Measurements from ENCODE around the gene HMCES. TPM values are rescaled to one million over a fixed set of nuclear protein-coding genes. Genes with fewer than 3 reads are reported as not detected.

The HMCES gene
- polyA plus RNA-seq, 1 of the 3 experiments (the other 2 are of a cell fraction), result 32.4 TPM

DNA sequence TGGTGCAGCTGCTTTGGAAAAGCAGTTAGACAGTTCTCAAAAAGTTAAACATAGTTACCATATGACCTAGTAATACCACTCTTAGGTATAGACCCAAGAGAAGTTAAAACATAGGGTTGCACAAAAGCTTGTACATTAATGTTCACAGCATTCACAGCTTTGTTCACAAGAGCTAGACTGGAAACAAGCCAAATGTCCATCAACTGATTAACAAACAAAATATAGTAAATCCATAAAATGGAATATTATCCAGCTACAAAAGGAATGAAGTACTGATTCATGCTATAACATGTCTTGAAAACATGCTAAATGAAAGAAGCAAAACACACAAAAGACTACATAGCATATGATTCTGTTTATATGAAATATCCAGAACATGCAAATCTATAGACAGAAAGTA, 32.0 kb upstream of the HMCES start:
- peaks cover 6 to 13% of the 10 kb centered on the region in 2 experiments; a peak in 2 of 4 replicates for H3K4me1 ChIP-seq (ENCODE audit: control insufficient read depth in 1 of 2, insufficient read depth in 2 of 2, low read depth in 1 of 2, low read length in 1 of 2)
- no peak overlapping the region for H3K4me2 ChIP-seq
- peaks cover 40% of the 10 kb centered on the region for H3K79me2 ChIP-seq (ENCODE audit: insufficient read depth)
- peaks cover 15% of the 10 kb centered on the region for H3F3A ChIP-seq (replicated peaks; ENCODE audit: insufficient read depth)
- no peak for TF ChIP-seq ELF1 (IDR thresholded peaks at IDR 0.05)
- TF ChIP-seq FOXM1 (IDR thresholded peaks at IDR 0.05; ENCODE audit: low read depth), result no peak
- TF ChIP-seq, protein P1, sequence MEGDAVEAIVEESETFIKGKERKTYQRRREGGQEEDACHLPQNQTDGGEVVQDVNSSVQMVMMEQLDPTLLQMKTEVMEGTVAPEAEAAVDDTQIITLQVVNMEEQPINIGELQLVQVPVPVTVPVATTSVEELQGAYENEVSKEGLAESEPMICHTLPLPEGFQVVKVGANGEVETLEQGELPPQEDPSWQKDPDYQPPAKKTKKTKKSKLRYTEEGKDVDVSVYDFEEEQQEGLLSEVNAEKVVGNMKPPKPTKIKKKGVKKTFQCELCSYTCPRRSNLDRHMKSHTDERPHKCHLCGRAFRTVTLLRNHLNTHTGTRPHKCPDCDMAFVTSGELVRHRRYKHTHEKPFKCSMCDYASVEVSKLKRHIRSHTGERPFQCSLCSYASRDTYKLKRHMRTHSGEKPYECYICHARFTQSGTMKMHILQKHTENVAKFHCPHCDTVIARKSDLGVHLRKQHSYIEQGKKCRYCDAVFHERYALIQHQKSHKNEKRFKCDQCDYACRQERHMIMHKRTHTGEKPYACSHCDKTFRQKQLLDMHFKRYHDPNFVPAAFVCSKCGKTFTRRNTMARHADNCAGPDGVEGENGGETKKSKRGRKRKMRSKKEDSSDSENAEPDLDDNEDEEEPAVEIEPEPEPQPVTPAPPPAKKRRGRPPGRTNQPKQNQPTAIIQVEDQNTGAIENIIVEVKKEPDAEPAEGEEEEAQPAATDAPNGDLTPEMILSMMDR (IDR thresholded peaks at IDR 0.05), result no peak
- no peak for TF ChIP-seq EP300 (IDR thresholded peaks at IDR 0.05; ENCODE audit: borderline replicate concordance in 1 of 2, low read depth in 1 of 2, low read length in 1 of 2)
- TF ChIP-seq SMC3 (IDR thresholded peaks at IDR 0.05; ENCODE audit: low read depth, low read length), result no peak
- no peak for TF ChIP-seq FOSL2 (IDR thresholded peaks at IDR 0.05; ENCODE audit: borderline replicate concordance, low read depth)
- TF ChIP-seq RCOR1 (IDR thresholded peaks at IDR 0.05; ENCODE audit: low read length), result no peak
- TF ChIP-seq, protein P2, sequence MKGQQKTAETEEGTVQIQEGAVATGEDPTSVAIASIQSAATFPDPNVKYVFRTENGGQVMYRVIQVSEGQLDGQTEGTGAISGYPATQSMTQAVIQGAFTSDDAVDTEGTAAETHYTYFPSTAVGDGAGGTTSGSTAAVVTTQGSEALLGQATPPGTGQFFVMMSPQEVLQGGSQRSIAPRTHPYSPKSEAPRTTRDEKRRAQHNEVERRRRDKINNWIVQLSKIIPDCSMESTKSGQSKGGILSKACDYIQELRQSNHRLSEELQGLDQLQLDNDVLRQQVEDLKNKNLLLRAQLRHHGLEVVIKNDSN (IDR thresholded peaks at IDR 0.05; ENCODE audit: borderline replicate concordance, low read depth), result no peak
- TF ChIP-seq NFIC (IDR thresholded peaks at IDR 0.05; ENCODE audit: borderline replicate concordance), result no peak
- no peak for TF ChIP-seq YY1 (IDR thresholded peaks at IDR 0.05; ENCODE audit: low read depth)
- TF ChIP-seq, protein P3, sequence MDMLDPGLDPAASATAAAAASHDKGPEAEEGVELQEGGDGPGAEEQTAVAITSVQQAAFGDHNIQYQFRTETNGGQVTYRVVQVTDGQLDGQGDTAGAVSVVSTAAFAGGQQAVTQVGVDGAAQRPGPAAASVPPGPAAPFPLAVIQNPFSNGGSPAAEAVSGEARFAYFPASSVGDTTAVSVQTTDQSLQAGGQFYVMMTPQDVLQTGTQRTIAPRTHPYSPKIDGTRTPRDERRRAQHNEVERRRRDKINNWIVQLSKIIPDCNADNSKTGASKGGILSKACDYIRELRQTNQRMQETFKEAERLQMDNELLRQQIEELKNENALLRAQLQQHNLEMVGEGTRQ (IDR thresholded peaks at IDR 0.05; ENCODE audit: borderline replicate concordance, low read depth, low read length), result no peak
- no peak for TF ChIP-seq CHD2 (IDR thresholded peaks at IDR 0.05; ENCODE audit: low read length, partially characterized antibody)
- TF ChIP-seq, protein P4, sequence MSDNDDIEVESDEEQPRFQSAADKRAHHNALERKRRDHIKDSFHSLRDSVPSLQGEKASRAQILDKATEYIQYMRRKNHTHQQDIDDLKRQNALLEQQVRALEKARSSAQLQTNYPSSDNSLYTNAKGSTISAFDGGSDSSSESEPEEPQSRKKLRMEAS (IDR thresholded peaks at IDR 0.05; ENCODE audit: low read depth), result no peak
- TF ChIP-seq MXI1 (IDR thresholded peaks at IDR 0.05; ENCODE audit: low read depth, low read length), result no peak
- no peak for TF ChIP-seq EZH2phosphoT487 (IDR thresholded peaks at IDR 0.05; ENCODE audit: borderline replicate concordance, low read depth)
- TF ChIP-seq RAD21 (IDR thresholded peaks at IDR 0.05; ENCODE audit: low read length), result no peak
- TF ChIP-seq SIN3A (IDR thresholded peaks at IDR 0.05; ENCODE audit: borderline replicate concordance, low read depth, low read length), result no peak
- TF ChIP-seq NRF1 (IDR thresholded peaks at IDR 0.05; ENCODE audit: low read depth, low read length), result no peak
- TF ChIP-seq MEF2A (IDR thresholded peaks at IDR 0.05; ENCODE audit: borderline replicate concordance, low read depth), result no peak
- ChIA-PET CTCF (interaction anchor here (0.6 to 7.8 kb wide), 32 partner anchors 9 to 338 kb away, joined by 3 to 140 read pairs (median 6); partner anchors contain the start of genes CNBP and RAB43), POLR2A (no interaction called here)
- no peaks in the 10 kb centered on the region for H3K9me3 ChIP-seq
- H3K9ac ChIP-seq, result no peak overlapping the region
- H3K27me3 ChIP-seq (ENCODE audit: insufficient read depth), result no peaks in the 10 kb centered on the region
- no peak for DNase-seq
- no peak overlapping the region for H2AFZ ChIP-seq (ENCODE audit: low read depth)
- no peak overlapping the region for H3K27ac ChIP-seq (ENCODE audit: low read depth in 2 of 2, low read length in 1 of 2)
- no peaks in the 10 kb centered on the region for H3K9me2 ChIP-seq
- peaks cover 0 to 6% of the 10 kb centered on the region in 2 experiments for H3K36me3 ChIP-seq (replicated peaks in 1 of 2; ENCODE audit: control insufficient read depth in 1 of 2, insufficient read depth in 2 of 2, low read length in 1 of 2)
- H3K4me3 ChIP-seq (ENCODE audit: low read depth in 2 of 2, low read length in 1 of 2), result no peak overlapping the region
- no peaks in the 10 kb centered on the region for H4K20me1 ChIP-seq (ENCODE audit: insufficient read depth)
